K562 (cell line): ENCODE measurements around the gene TOM1L2. TPM values are rescaled to one million over a fixed set of nuclear protein-coding genes. Genes with fewer than 3 reads are reported as not detected.
A peak's percentile ranks its signal among the peaks of the same experiment; 100 is the strongest.

ENCODE experiments used
- ATAC-seq: fragments of 200-7000 bp; cut with Tn5 transposase; 3 replicates; pipeline ENCODE4 v1.9.1; 2020; ENCODE audit warnings: moderate library complexity
- BruUV-seq: library from RNA; stranded (reverse); fragments of 400-500 nt; replicated peaks from 2 replicates; lab custom pipeline; 2021; lab: Mats Ljungman, UMichigan
- CTCF ChIA-PET: fragments of 300-600 bp; formaldehyde crosslinking; extraction: SDS; loops from one replicate; lab custom pipeline; 2021; ENCODE audit warnings: low intra/inter-chr PET ratio; lab: Yijun Ruan, JAX
- POLR2A ChIA-PET: fragments of 300-600, 350-650 bp; sonication (Branson Sonifier 250); formaldehyde crosslinking; extraction: SDS; loops from one replicate; lab custom pipeline; 2021; ENCODE audit warnings: antibody characterized with exemption, inconsistent platforms; lab: Yijun Ruan, JAX
- DNase-seq, 4 experiments: peaks; one replicate each; pipeline versions ENCODE4 v3.0.0 to v3.0.0-alpha.2; 2011 to 2018; ENCODE audit warnings: low spot score in 3 of 4, mixed read lengths in 3 of 4; ENCODE audit errors: extremely low read depth in 1 of 4
- FAIRE-seq: peaks from 2 replicates; lab custom pipeline; 2011; peaks lifted over from hg19 to GRCh38; lab: Jason Lieb, UNC
- H2AFZ ChIP-seq: 2 replicates; pipeline ENCODE4 v1.6.0; 2011; ENCODE audit warnings: low read depth, low read length, control low read depth, inconsistent platforms
- H3K27ac ChIP-seq: fragments of 200-600 bp; 3 replicates; pipeline ENCODE4 v1.8.0; 2011; ENCODE audit warnings: low read depth, mild to moderate bottlenecking, control low read depth, inconsistent platforms, low read length, moderate library complexity, mixed read lengths; ENCODE audit errors: extremely low read depth
- H3K27me3 ChIP-seq, 2 experiments: fragments of 300-600 bp in 1 of 2; 2 replicates in 1 of 2; 3 replicates in 1 of 2; pipeline versions ENCODE4 v1.6.0 to v1.8.0; 2011; ENCODE audit warnings: inconsistent platforms in 2 of 2, low read length in 2 of 2, mild to moderate bottlenecking in 1 of 2, mixed read lengths in 1 of 2, moderate library complexity in 1 of 2; ENCODE audit not compliant: control insufficient read depth in 2 of 2, insufficient read depth in 2 of 2
- H3K36me3 ChIP-seq: fragments of 300-600 bp; 3 replicates; pipeline ENCODE4 v1.8.0; 2011; ENCODE audit warnings: mild to moderate bottlenecking, low read length, inconsistent platforms; ENCODE audit not compliant: control insufficient read depth, insufficient read depth
- H3K4me1 ChIP-seq, 2 experiments: fragments of 200-600 bp in 1 of 2; replicated peaks in 1 of 2; 2 replicates in 1 of 2; 3 replicates in 1 of 2; pipeline versions ENCODE4 v1.5.1 to v1.8.0; 2011; ENCODE audit warnings: inconsistent platforms in 2 of 2, low read length in 2 of 2, mild to moderate bottlenecking in 1 of 2, mixed read lengths in 1 of 2, moderate library complexity in 1 of 2; ENCODE audit not compliant: control insufficient read depth in 2 of 2, insufficient read depth in 2 of 2
- H3K4me2 ChIP-seq: 2 replicates; pipeline ENCODE4 v1.6.1; 2011; ENCODE audit warnings: low read length, control low read depth, inconsistent platforms, mixed read lengths; ENCODE audit not compliant: insufficient read depth
- H3K4me3 ChIP-seq: fragments of 200-600 bp; sonication (generic), shearing (Covaris generic); 2 replicates; pipeline ENCODE4 v1.5.1; 2016; ENCODE audit warnings: control low read depth, inconsistent platforms
- H3K79me2 ChIP-seq: fragments of 200-600 bp; 3 replicates; pipeline ENCODE4 v1.8.0; 2011; ENCODE audit warnings: low read length, inconsistent platforms; ENCODE audit not compliant: control insufficient read depth, insufficient read depth
- H3K9ac ChIP-seq, 2 experiments: 2 replicates each; pipeline versions ENCODE4 v1.6.0 to v1.6.1; 2011; ENCODE audit warnings: low read depth in 2 of 2, low read length in 2 of 2, control low read depth in 1 of 2, inconsistent platforms in 1 of 2, mild to moderate bottlenecking in 1 of 2, mixed read lengths in 1 of 2; ENCODE audit not compliant: insufficient read depth in 1 of 2
- H3K9me1 ChIP-seq: one replicate; pipeline ENCODE4 v1.6.0; 2011; ENCODE audit warnings: inconsistent platforms, mild to moderate bottlenecking, low read length, moderate library complexity; ENCODE audit not compliant: control insufficient read depth, insufficient read depth
- H3K9me3 ChIP-seq: replicated peaks from 2 replicates; pipeline ENCODE4 v1.5.1; 2011; ENCODE audit warnings: low read depth, low read length, inconsistent platforms; ENCODE audit not compliant: control insufficient read depth, insufficient read depth
- H4K20me1 ChIP-seq: replicated peaks from 2 replicates; pipeline ENCODE4 v1.6.1; 2011; ENCODE audit warnings: low read length, inconsistent platforms, mixed read lengths; ENCODE audit not compliant: control insufficient read depth, insufficient read depth
- BACH1 ChIP-seq: fragments of 200-800 bp; sonication (Bioruptor generic); IDR thresholded peaks from 2 replicates; pipeline ENCODE4 v1.6.1; 2016; ENCODE audit warnings: missing genetic modification characterization, missing compliant biosample characterization
- RAD51 ChIP-seq: fragments of 450-650 bp; IDR thresholded peaks from 2 replicates; pipeline ENCODE4 v1.7.1; 2016; ENCODE audit warnings: low read depth, mild to moderate bottlenecking, borderline replicate concordance
- RBBP5 ChIP-seq: fragments of 200-600 bp; sonication (generic); IDR thresholded peaks from 2 replicates; pipeline ENCODE4 v1.6.1; 2012; ENCODE audit warnings: borderline replicate concordance, mild to moderate bottlenecking, low read length, control low read depth, inconsistent platforms; ENCODE audit not compliant: insufficient read depth, poor library complexity, severe bottlenecking
- WGBS: fragments of 100-300 bp; shearing (Covaris generic); methylation state at CpG from one replicate; pipeline ENCODE4 v1.1.6; 2016; ENCODE audit warnings: low coverage, mixed read lengths; ENCODE audit not compliant: insufficient coverage; ENCODE audit errors: missing lambda C conversion rate; 5-methylcytosine and 5-hydroxymethylcytosine counted together
- in situ Hi-C: fragments of 300-500 bp; cut with MboI; formaldehyde crosslinking; loops from 4 replicates; pipeline ENCODE4 v1.15.0; 2018; ENCODE audit warnings: inconsistent platforms, mixed read lengths
- intact Hi-C: fragments of 100-400 bp; cut with micrococcal nuclease; formaldehyde crosslinking; loops from 2 replicates; pipeline ENCODE4 v1.14.2; 2022
- polyA plus RNA-seq, 8 experiments: library from polyadenylated mRNA; depleted of rRNA in 4 of 8; stranded (reverse) in 5 of 8; unstranded in 3 of 8; fragments of >200 nt; fragmentation: Nextera tagmentation in 2 of 8; fragmentation: Illumina TruSeq in 1 of 8; extraction: Ambion mirVana in 2 of 8; extraction: Trizol in 1 of 8; gene quantifications; 2 replicates each; pipeline versions ENCODE4 v1.2.1 to v1.2.3, GENCODE V29; 2011 to 2014; ENCODE audit warnings: inconsistent platforms in 1 of 8, missing spikeins in 1 of 8
- total RNA-seq, 7 experiments: library from RNA; depleted of rRNA in 6 of 7; stranded (reverse); fragments of >200 nt in 6 of 7; fragmentation: Illumina TruSeq in 2 of 7; extraction: Trizol in 2 of 7; gene quantifications; 2 replicates each; pipeline versions ENCODE4 v1.2.1 to v1.2.3, GENCODE V29; 2011 to 2021; ENCODE audit warnings: low replicate concordance in 1 of 7
- TF ChIP-seq, protein P1 (sequence below), 2 experiments: IDR thresholded peaks; 2 replicates each; pipeline ENCODE4 v1.6.1; 2012; ENCODE audit warnings: improper control_type of control experiment in 2 of 2, low read depth in 2 of 2, low read length in 2 of 2, borderline replicate concordance in 1 of 2
- TF ChIP-seq, protein P2 (sequence below): fragments of 450-650 bp; IDR thresholded peaks from 2 replicates; pipeline ENCODE4 v1.6.1; 2017; ENCODE audit warnings: mild to moderate bottlenecking, moderate library complexity
- TF ChIP-seq, protein P3 (sequence below): fragments of 450-650 bp; IDR thresholded peaks from 2 replicates; pipeline ENCODE4 v1.6.1; 2016
- TF ChIP-seq, protein P4 (sequence below): sonication (generic); formaldehyde crosslinking; IDR thresholded peaks from 2 replicates; pipeline ENCODE4 v1.9.0; 2022; ENCODE audit warnings: mild to moderate bottlenecking, missing genetic modification reagents
- TF ChIP-seq, protein P5 (sequence below): fragments of 450-650 bp; formaldehyde crosslinking; IDR thresholded peaks from 2 replicates; pipeline ENCODE4 v1.4.0; 2020; ENCODE audit warnings: mild to moderate bottlenecking, mixed read lengths
- TF ChIP-seq, protein P6 (sequence below): sonication (generic); formaldehyde crosslinking; IDR thresholded peaks from 2 replicates; pipeline ENCODE4 v1.8.0; 2022; ENCODE audit warnings: mild to moderate bottlenecking, missing genetic modification reagents
- TF ChIP-seq, protein P7 (sequence below): sonication (generic); formaldehyde crosslinking; IDR thresholded peaks from 2 replicates; pipeline ENCODE4 v1.5.0; 2020; ENCODE audit warnings: missing genetic modification reagents

TOM1L2 gene
- total and polyA plus RNA-seq, 9 of the 15 experiments (the other 6 are each of a cell fraction or from before 2014, with no cell fraction given) = 0.07 to 6.0 (median 2.5) TPM

DNA sequence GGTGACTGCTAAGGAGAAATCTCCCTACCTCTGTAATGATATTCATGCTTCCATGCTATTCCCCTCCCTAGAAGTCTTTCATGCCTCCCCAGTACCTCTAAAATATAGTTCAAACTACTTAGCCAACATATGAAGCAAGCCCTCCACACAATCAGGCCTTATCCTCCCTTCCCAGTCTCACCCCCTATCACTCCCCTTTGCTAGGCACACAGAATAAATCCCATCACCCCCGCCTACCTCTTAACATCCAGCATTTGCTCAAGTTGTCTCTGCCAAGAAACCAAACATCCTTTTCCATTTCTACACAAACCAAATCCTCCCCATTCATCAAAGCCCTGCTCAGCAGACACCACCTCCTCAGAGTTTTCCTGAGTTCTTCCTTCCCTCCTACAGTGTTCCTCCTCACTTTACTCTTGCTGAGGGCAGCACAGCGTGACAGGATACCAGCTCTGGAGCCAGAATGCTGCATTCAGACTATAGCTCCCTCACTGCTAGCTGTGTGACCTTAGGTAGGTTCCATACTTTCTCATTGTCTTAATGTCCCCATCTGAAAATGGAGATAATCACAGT, 7.0 kb downstream of the TOM1L2 start (continued):
- TF ChIP-seq, protein P1, sequence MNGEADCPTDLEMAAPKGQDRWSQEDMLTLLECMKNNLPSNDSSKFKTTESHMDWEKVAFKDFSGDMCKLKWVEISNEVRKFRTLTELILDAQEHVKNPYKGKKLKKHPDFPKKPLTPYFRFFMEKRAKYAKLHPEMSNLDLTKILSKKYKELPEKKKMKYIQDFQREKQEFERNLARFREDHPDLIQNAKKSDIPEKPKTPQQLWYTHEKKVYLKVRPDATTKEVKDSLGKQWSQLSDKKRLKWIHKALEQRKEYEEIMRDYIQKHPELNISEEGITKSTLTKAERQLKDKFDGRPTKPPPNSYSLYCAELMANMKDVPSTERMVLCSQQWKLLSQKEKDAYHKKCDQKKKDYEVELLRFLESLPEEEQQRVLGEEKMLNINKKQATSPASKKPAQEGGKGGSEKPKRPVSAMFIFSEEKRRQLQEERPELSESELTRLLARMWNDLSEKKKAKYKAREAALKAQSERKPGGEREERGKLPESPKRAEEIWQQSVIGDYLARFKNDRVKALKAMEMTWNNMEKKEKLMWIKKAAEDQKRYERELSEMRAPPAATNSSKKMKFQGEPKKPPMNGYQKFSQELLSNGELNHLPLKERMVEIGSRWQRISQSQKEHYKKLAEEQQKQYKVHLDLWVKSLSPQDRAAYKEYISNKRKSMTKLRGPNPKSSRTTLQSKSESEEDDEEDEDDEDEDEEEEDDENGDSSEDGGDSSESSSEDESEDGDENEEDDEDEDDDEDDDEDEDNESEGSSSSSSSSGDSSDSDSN (IDR thresholded peaks at IDR 0.05; ENCODE audit: borderline replicate concordance in 1 of 2, low read depth in 2 of 2, low read length in 2 of 2) = no peak
- TF ChIP-seq, protein P2, sequence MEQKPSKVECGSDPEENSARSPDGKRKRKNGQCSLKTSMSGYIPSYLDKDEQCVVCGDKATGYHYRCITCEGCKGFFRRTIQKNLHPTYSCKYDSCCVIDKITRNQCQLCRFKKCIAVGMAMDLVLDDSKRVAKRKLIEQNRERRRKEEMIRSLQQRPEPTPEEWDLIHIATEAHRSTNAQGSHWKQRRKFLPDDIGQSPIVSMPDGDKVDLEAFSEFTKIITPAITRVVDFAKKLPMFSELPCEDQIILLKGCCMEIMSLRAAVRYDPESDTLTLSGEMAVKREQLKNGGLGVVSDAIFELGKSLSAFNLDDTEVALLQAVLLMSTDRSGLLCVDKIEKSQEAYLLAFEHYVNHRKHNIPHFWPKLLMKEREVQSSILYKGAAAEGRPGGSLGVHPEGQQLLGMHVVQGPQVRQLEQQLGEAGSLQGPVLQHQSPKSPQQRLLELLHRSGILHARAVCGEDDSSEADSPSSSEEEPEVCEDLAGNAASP = no peak
- no peak for TF ChIP-seq BACH1

DNA sequence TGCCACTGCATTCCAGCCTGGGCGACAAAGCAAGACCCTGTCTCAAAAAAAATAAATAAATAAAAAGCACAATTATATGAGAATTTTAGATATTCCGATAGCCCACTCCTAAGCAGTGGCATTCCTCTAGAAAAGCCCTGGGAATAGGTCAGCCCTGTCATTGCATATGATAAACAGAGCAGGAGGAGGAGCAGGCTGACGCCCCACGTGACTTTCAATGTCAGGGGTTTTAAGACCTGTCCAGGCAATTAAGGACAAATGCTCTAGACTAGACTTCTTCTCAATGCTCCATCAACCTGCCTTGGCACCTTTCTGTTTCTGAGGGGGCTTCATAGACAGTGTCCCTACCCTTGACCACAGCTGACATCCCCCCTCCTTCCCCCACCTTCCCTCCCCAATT, 7.5 kb downstream of the TOM1L2 start:
- peaks cover 0 to 2% of the 10 kb centered on the region in 2 experiments; a peak in 1 of 5 replicates for H3K4me1 ChIP-seq
- H3K9me3 ChIP-seq = no peaks in the 10 kb centered on the region
- no peaks in the 10 kb centered on the region for H3K9me1 ChIP-seq
- FAIRE-seq (no peak), DNase-seq (peak in 1 of 4 experiments; percentile 12), ATAC-seq (no peak; the same call in 2 of the 3 replicates)
- H3K4me2 ChIP-seq = no peak overlapping the region
- no peaks in the 10 kb centered on the region for H3K36me3 ChIP-seq
- in situ Hi-C loops = no loop called here
- H3K27ac ChIP-seq = no peak overlapping the region
- 26% methylated on average over 4 of the region's 4 CpGs for WGBS
- H3K9ac ChIP-seq = no peak overlapping the region
- no TSS peak for BruUV-seq
- H3K79me2 ChIP-seq = no peaks in the 10 kb centered on the region
- no peaks in the 10 kb centered on the region for H3K27me3 ChIP-seq
- no peaks in the 10 kb centered on the region; the same call in 1 of the 2 replicates for H4K20me1 ChIP-seq
- POLR2A ChIA-PET = no interaction called here
- H2AFZ ChIP-seq = no peak overlapping the region
- intact Hi-C loops = no loop called here
- CTCF ChIA-PET = no interaction called here
- H3K4me3 ChIP-seq = no peak overlapping the region
- TF ChIP-seq, protein P3, sequence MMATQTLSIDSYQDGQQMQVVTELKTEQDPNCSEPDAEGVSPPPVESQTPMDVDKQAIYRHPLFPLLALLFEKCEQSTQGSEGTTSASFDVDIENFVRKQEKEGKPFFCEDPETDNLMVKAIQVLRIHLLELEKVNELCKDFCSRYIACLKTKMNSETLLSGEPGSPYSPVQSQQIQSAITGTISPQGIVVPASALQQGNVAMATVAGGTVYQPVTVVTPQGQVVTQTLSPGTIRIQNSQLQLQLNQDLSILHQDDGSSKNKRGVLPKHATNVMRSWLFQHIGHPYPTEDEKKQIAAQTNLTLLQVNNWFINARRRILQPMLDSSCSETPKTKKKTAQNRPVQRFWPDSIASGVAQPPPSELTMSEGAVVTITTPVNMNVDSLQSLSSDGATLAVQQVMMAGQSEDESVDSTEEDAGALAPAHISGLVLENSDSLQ = 0 out of 2 replicates have a peak, but pooled peaks have one; percentile 40
- TF ChIP-seq, protein P4, sequence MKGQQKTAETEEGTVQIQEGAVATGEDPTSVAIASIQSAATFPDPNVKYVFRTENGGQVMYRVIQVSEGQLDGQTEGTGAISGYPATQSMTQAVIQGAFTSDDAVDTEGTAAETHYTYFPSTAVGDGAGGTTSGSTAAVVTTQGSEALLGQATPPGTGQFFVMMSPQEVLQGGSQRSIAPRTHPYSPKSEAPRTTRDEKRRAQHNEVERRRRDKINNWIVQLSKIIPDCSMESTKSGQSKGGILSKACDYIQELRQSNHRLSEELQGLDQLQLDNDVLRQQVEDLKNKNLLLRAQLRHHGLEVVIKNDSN = peak; percentile 67
- TF ChIP-seq, protein P5, sequence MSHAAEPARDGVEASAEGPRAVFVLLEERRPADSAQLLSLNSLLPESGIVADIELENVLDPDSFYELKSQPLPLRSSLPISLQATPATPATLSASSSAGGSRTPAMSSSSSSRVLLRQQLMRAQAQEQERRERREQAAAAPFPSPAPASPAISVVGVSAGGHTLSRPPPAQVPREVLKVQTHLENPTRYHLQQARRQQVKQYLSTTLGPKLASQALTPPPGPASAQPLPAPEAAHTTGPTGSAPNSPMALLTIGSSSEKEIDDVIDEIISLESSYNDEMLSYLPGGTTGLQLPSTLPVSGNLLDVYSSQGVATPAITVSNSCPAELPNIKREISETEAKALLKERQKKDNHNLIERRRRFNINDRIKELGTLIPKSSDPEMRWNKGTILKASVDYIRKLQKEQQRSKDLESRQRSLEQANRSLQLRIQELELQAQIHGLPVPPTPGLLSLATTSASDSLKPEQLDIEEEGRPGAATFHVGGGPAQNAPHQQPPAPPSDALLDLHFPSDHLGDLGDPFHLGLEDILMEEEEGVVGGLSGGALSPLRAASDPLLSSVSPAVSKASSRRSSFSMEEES (CRISPR knock-in tag) = peak; percentile 55
- TF ChIP-seq, protein P6, sequence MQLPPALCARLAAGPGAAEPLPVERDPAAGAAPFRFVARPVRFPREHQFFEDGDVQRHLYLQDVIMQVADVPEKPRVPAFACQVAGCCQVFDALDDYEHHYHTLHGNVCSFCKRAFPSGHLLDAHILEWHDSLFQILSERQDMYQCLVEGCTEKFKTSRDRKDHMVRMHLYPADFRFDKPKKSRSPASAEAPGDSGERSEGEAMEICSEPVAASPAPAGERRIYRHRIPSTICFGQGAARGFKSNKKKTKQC = no peak
- TF ChIP-seq, protein P7, sequence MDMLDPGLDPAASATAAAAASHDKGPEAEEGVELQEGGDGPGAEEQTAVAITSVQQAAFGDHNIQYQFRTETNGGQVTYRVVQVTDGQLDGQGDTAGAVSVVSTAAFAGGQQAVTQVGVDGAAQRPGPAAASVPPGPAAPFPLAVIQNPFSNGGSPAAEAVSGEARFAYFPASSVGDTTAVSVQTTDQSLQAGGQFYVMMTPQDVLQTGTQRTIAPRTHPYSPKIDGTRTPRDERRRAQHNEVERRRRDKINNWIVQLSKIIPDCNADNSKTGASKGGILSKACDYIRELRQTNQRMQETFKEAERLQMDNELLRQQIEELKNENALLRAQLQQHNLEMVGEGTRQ = peak; percentile 84
- TF ChIP-seq RAD51 (peak; percentile 75), RBBP5 (no peak)
